ENCODE data around the gene HOXC6.

Gene HOXC6

GRCh38 chr12:53990311-53991076 is 37.7 kb upstream of the HOXC6 start:
- DNase-seq: no peak

- no peak for DNase-seq
Measured at GRCh38 chr12:53991077-53991460, 37.2 kb upstream of the HOXC6 start.

GRCh38 chr12:53992377-53992889 is 35.8 kb upstream of the HOXC6 start:
- no peak for DNase-seq

GRCh38 chr12:53993162-53994008 is 34.9 kb upstream of the HOXC6 start:
- DNase-seq: no peak

GRCh38 chr12:53994009-53994263 is 34.3 kb upstream of the HOXC6 start:
- DNase-seq: no peak

GRCh38 chr12:53994264-53995001 is 33.8 kb upstream of the HOXC6 start:
- DNase-seq: no peak

- DNase-seq: no peak
Measured at GRCh38 chr12:53995002-53995377, 33.2 kb upstream of the HOXC6 start.

GRCh38 chr12:53995378-53996239 is 32.6 kb upstream of the HOXC6 start:
- DNase-seq: no peak

GRCh38 chr12:53996240-53997203 is 31.7 kb upstream of the HOXC6 start:
- no peak for DNase-seq

GRCh38 chr12:53997204-53998109 is 30.8 kb upstream of the HOXC6 start:
- no peak for DNase-seq

- no peak for DNase-seq
Measured at GRCh38 chr12:53998110-53998899, 29.9 kb upstream of the HOXC6 start.

- no peak for DNase-seq
Measured at GRCh38 chr12:53998900-53999236, 29.4 kb upstream of the HOXC6 start.

GRCh38 chr12:53999559-54000115 is 28.6 kb upstream of the HOXC6 start:
- DNase-seq: no peak

GRCh38 chr12:54000116-54001114 is 27.8 kb upstream of the HOXC6 start, which contains the start of gene HOXC9:
Gene HOXC9 (plus strand): TSS chr12:54000161. CDS start chr12:54000189, 28 bp downstream.
- no peak for DNase-seq

GRCh38 chr12:54001283-54002187 is 26.7 kb upstream of the HOXC6 start:
- DNase-seq: no peak

GRCh38 chr12:54002278-54002914 is 25.8 kb upstream of the HOXC6 start:
- no peak for DNase-seq

Measured in T-helper 1 cell (primary cell).